Measurements from ENCODE around the gene ZFPM1.

GRCh38 chr16:88438084-88438870 is 14.8 kb upstream of the ZFPM1 start:
- TF ChIP-seq CTCF (IDR thresholded peaks at IDR 0.05): no peak
- TF ChIP-seq POLR2AphosphoS5 (IDR thresholded peaks at IDR 0.05): no peak
- TF ChIP-seq POLR2A (IDR thresholded peaks at IDR 0.05): no peak

Measured in suprapubic skin (tissue), 4 donors.